Endodermal cell (in vitro differentiated cells): ENCODE measurements around the gene KCND2. TPM values are rescaled to one million over a fixed set of nuclear protein-coding genes. Genes with fewer than 3 reads are reported as not detected.
A peak's percentile ranks its signal among the peaks of the same experiment; 100 is the strongest.

Experiments used
- DNase-seq: peaks from one replicate; pipeline ENCODE4 v3.0.0-alpha.2; 2017
- H3K27ac ChIP-seq: 2 replicates; pipeline ENCODE4 v1.5.1; 2013; ENCODE audit warnings: mild to moderate bottlenecking, low read depth, low read length, moderate library complexity
- H3K27me3 ChIP-seq: 2 replicates; pipeline ENCODE4 v1.6.1; 2013; ENCODE audit warnings: mild to moderate bottlenecking, low read length, moderate library complexity; ENCODE audit not compliant: insufficient read depth, control insufficient read depth, poor library complexity, severe bottlenecking
- H3K36me3 ChIP-seq: 2 replicates; pipeline ENCODE4 v1.7.0; 2013; ENCODE audit warnings: mild to moderate bottlenecking, low read length, moderate library complexity; ENCODE audit not compliant: control insufficient read depth, insufficient read depth
- H3K4me1 ChIP-seq: one replicate; pipeline ENCODE4 v1.7.0; 2013; ENCODE audit warnings: low read length; ENCODE audit not compliant: control insufficient read depth, insufficient read depth
- H3K4me3 ChIP-seq: 2 replicates; pipeline ENCODE4 v1.5.1; 2013; ENCODE audit warnings: mild to moderate bottlenecking, low read length, moderate library complexity
- H3K9ac ChIP-seq: 2 replicates; pipeline ENCODE4 v1.6.1; 2013; ENCODE audit warnings: mild to moderate bottlenecking, low read length, moderate library complexity; ENCODE audit not compliant: poor library complexity, severe bottlenecking; ENCODE audit errors: extremely low read depth
- H3K9me3 ChIP-seq: 2 replicates; pipeline ENCODE4 v1.6.1; 2013; ENCODE audit warnings: mild to moderate bottlenecking, low read length, moderate library complexity; ENCODE audit not compliant: control insufficient read depth
- H3K27ac Mint-ChIP-seq: 2 replicates; pipeline ENCODE4 v1.8.0; 2020; ENCODE audit warnings: mixed read lengths
- H3K27me3 Mint-ChIP-seq: 2 replicates; pipeline ENCODE4 v1.8.0; 2021; ENCODE audit warnings: mild to moderate bottlenecking, mixed read lengths; ENCODE audit not compliant: insufficient read depth
- H3K36me3 Mint-ChIP-seq: 2 replicates; pipeline ENCODE4 v1.8.0; 2020; ENCODE audit warnings: low read depth, mixed read lengths
- H3K4me1 Mint-ChIP-seq: 2 replicates; pipeline ENCODE4 v1.8.0; 2020; ENCODE audit warnings: mixed read lengths
- H3K4me3 Mint-ChIP-seq: 2 replicates; pipeline ENCODE4 v1.8.0; 2020; ENCODE audit warnings: mild to moderate bottlenecking, moderate library complexity, mixed read lengths
- H3K9me3 Mint-ChIP-seq: 2 replicates; pipeline ENCODE4 v1.8.0; 2020; ENCODE audit warnings: mild to moderate bottlenecking, mixed read lengths
- CTCF ChIP-seq: fragments of 200-600 bp; sonication (generic); conservative IDR thresholded peaks from 2 replicates; pipeline ENCODE4 v1.5.0; 2021; ENCODE audit warnings: antibody characterized with exemption, mild to moderate bottlenecking
- WGBS, 2 experiments: methylation state at CpG; one replicate each; pipeline versions ENCODE4 v1.1.5 to v1.1.7; 2013; ENCODE audit warnings: missing lambda C conversion rate in 2 of 2, mixed read lengths in 1 of 2; ENCODE audit not compliant: insufficient coverage in 1 of 2, insufficient read length in 1 of 2; 5-methylcytosine and 5-hydroxymethylcytosine counted together
- total RNA-seq, 2 donors: library from RNA; stranded (reverse); fragmentation: NEBNext Ultra II Directional in 1 of 2; extraction: Animal tissue kit (Norgen Biotek cat#: 25700) in 1 of 2; gene quantifications; 2 replicates in 1 of 2; 3 replicates in 1 of 2; pipeline ENCODE4 v1.2.1, GENCODE V29; 2021

KCND2 gene
- total RNA-seq, 2 donors from 2014 or later: 0.71 to 4.6 TPM

DNA sequence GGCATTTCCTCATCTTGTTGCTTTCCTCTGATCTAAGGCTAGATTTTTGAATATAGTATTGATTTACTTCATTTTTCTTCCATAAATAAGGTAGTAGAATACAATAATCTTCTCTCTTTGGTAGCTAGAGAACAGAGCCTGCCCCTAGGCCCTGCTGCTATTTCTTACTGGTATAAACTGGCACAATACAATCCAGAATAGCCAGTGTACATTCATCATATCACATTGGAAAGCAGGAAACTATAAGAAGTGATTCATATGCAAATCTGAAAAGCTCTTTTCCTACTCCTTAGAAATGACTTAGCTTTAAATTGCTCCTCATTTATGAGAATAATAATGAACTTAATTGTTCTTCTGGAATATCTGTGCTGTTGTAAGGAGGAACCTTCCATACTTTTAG lies 100.2 kb downstream of the KCND2 start:
- H3K9ac ChIP-seq: no peak overlapping the region
- no peaks in the 10 kb centered on the region for H3K36me3 ChIP-seq
- no peaks in the 10 kb centered on the region for H3K4me1 ChIP-seq
- no peaks in the 10 kb centered on the region for H3K9me3 ChIP-seq
- Mint-ChIP-seq H3K9me3 (no peaks in the 10 kb centered on the region), H3K4me1 (peaks cover 13% of the 10 kb centered on the region), H3K36me3 (no peaks in the 10 kb centered on the region), H3K27ac (no peak overlapping the region), H3K4me3 (no peak overlapping the region), H3K27me3 (no peaks in the 10 kb centered on the region)
- H3K4me3 ChIP-seq: no peak overlapping the region
- H3K27ac ChIP-seq: no peak overlapping the region
- DNase-seq: no peak
- H3K27me3 ChIP-seq: no peaks in the 10 kb centered on the region
- TF ChIP-seq CTCF: no peak

DNA sequence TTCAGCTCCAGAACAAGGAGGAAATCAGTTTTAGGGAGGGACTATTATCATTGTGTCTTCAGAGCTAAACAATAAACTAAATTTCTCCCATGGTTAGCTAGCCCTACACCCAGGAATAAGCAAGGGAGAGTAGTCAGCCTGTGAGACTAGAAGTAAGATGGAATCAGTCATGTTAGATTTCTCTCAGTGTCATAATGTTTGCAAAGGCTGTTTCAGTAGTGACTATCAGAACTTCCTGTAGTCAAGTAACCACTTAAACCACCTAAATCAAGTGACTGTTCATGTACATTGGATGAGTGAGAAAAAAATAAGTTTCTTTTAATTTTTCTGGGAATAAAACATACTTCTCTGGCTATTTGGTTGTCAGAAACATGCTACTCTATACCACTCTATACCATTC lies 121.6 kb downstream of the KCND2 start:
- Mint-ChIP-seq H3K4me3 (no peak overlapping the region), H3K9me3 (no peaks in the 10 kb centered on the region), H3K27me3 (no peaks in the 10 kb centered on the region), H3K36me3 (no peaks in the 10 kb centered on the region), H3K4me1 (peaks cover 19% of the 10 kb centered on the region), H3K27ac (no peak overlapping the region)
- H3K4me1 ChIP-seq: peaks cover 2% of the 10 kb centered on the region
- H3K4me3 ChIP-seq: no peak overlapping the region
- H3K9ac ChIP-seq: no peak overlapping the region
- no peak overlapping the region for H3K27ac ChIP-seq
- DNase-seq: no peak
- H3K36me3 ChIP-seq: no peaks in the 10 kb centered on the region
- no peak for TF ChIP-seq CTCF
- no peaks in the 10 kb centered on the region for H3K27me3 ChIP-seq
- H3K9me3 ChIP-seq: no peaks in the 10 kb centered on the region

GRCh38 chr7:120395526-120396019 lies 122.6 kb downstream of the KCND2 start:
- H3K9me3 Mint-ChIP-seq: no peaks in the 10 kb centered on the region
- H3K4me1 ChIP-seq: peaks cover 2% of the 10 kb centered on the region
- H3K36me3 ChIP-seq: no peaks in the 10 kb centered on the region
- peaks cover 19% of the 10 kb centered on the region for H3K4me1 Mint-ChIP-seq
- DNase-seq: peak; percentile 48
- no peaks in the 10 kb centered on the region for H3K9me3 ChIP-seq
- H3K27ac Mint-ChIP-seq: no peak overlapping the region
- no peaks in the 10 kb centered on the region for H3K27me3 ChIP-seq
- no peak overlapping the region for H3K27ac ChIP-seq
- WGBS, 2 experiments: 92 to 97% methylated on average over 2 to 3 of the region's 3 CpGs
- no peaks in the 10 kb centered on the region for H3K27me3 Mint-ChIP-seq
- no peak overlapping the region for H3K4me3 ChIP-seq
- no peak overlapping the region for H3K4me3 Mint-ChIP-seq
- no peaks in the 10 kb centered on the region for H3K36me3 Mint-ChIP-seq
- no peak overlapping the region for H3K9ac ChIP-seq
- no peak for TF ChIP-seq CTCF
